GM21526 (cell line): Measurements from ENCODE around the gene GRID2IP.
"Not testable (repeated sequence)": the region's sequence is repeated elsewhere in the genome, so short reads cannot be mapped to it uniquely, and the experiment has no call there.

ENCODE experiments used
- ATAC-seq: cut with Tn5 transposase; IDR thresholded peaks from one replicate; pipeline ENCODE4 v1.9.1; 2021; ENCODE audit warnings: moderate library complexity; ENCODE audit not compliant: unreplicated experiment, low FRiP score

GRID2IP gene

DNA sequence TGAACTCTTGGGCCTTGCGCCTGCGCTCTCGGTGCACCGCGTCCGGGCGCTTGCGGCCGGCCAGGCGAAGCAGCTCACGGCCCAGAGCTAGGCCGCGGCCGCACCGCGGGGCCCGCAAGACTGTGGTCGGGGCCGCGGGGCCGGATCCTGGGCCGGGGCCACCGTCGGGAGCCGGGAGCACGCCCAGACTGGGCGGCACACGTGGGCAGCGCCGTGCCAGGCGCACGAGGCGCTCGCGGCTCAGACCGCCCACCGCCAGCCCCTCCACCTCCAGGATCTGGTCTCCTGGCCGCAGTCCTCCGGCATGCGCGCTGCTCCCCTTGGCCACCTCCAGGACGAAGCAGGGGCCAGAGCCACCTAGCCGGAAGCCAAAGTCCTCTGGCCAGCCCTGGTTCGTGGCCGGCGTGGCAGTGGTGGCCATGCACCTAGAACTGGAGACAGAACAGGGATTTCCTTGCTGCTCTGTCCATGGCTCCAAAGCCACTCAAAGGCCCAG is at the start of gene GRID2IP:
TSS of gene GRID2IP (minus strand) at position 446 of the 496 bp plus-strand sequence. CDS start at position 421, 25 bp downstream.
- ATAC-seq = no peak

DNA sequence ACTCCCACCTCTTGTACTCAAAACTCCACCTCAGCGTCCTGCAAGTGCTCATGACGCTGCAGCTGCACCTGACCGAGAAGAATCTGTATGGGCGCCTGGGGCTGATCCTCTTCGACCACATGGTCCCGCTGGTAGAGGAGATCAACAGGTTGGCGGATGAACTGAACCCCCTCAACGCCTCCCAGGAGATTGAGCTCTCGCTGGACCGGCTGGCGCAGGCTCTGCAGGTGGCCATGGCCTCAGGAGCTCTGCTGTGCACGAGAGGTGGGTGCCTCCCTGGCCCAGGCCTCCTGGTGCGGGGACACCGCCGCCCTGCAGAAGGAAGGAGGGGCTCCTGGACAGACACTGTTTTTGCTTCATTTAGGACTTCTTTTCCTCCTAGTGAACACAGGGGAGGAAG is 48.8 kb upstream of the GRID2IP start:
- no peak for ATAC-seq

DNA sequence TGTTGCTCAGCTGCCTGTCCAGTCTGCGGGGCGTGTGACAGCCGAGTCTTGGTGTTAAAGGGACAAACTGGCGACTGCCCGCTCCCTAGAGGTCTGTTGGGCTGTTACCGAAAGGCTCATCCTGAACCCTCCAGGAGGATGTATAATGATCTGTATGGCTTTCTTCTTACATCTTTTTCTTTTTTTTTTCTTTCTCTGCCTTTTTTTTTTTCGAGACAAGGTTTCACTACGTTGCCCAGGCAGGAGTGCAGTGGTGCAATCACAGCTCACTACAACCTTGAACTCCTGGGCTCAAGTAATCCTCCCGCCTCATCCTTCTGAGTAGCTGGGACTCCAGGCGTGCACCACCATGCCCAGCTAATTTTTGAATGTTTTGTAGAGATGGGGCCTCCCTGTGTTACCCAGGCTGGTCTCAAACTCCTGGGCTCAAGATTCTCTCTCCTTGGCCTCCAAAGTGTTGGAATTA is 39.4 kb upstream of the GRID2IP start:
- ATAC-seq = peak; percentile 25

DNA sequence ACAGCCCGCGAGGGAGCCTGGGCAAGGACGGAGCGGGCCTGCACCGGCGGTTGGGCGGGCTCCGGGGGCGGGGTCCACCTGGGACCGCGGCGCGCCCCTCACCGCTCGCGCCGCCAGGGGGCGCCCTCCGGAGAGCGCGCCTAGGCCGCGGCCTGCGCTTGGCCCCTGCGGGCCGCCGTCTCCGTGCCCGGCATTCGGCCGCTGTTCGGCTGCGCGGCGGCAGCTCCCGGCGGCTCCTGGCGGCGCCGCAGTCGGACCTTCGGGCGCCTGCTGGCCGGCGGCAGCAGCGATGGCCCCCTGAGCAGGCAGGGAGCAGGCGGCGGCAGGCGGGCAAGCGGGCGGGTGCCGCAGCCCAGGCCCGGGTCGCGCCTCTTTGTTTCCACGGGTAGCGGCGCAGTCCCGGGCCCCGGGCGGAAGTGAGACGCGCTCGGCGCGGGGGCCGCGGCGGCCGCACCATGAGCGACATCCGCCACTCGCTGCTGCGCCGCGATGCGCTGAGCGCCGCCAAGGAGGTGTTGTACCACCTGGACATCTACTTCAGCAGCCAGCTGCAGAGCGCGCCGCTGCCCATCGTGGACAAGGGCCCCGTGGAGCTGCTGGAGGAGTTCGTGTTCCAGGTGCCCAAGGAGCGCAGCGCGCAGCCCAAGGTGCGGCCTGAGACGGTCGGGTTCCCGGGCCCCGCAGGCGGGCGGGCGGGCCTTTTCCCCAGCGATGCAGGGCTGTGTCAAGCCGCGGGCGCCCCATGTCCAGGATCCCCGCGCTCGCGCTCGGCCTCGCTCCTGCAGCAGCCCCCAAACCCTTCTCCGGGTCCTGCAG is 38.8 kb upstream of the GRID2IP start, which contains the start of gene INTS15:
TSS of gene INTS15 (plus strand) at position 193 of the 816 bp plus-strand sequence. CDS start at position 456, 263 bp downstream.
- peak; percentile 76 for ATAC-seq

DNA sequence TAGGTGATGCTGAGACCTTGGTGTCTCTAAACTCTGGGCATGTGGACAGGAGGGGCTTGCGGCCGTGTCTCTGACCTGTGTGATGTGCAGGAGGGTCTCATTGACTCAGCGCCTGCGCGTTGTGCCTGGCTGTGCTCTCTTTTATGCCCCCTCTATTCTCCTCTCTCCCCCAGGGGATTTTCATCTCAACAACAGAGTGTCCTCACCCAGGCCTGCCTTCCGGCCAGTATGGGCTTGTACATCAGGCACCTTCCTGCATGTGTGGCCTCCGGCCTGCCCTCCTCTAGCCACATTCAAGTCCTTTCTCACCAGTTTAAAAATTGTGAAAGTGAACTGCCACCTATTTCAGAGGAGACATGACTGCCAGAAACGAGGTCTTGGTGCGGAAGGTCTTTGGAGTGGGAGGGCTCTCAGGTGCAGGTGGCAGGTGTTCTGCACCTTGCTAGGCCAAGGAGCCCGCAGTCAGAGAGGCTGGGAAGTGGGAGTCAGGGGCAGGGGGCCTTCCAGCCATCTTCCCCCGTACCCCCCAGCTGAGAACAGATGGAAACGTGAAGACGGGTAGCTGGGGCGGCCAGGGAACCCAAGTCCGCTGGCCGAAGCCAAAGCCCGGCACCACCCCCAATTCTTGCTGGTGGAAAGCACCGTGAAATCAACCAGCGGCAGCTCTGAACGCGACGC is 38.0 kb upstream of the GRID2IP start:
- no peak for ATAC-seq

DNA sequence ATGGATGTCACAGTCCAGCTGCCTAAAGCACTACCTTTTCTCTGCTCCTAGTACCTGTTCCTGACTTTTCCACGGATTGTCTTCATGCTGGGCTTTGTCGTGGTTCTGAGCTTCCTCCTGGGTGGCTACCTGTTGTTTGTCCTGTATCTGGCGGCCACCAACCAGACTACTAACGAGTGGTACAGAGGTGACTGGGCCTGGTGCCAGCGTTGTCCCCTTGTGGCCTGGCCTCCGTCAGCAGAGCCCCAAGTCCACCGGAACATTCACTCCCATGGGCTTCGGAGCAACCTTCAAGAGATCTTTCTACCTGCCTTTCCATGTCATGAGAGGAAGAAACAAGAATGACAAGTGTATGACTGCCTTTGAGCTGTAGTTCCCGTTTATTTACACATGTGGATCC is 37.3 kb upstream of the GRID2IP start:
- no peak for ATAC-seq

- ATAC-seq = not testable (repeated sequence)
Observed at GRCh38 chr7:6585746-6586432, 34.6 kb upstream of the GRID2IP start.

GRCh38 chr7:6579446-6579845 is 28.2 kb upstream of the GRID2IP start:
- no peak for ATAC-seq

DNA sequence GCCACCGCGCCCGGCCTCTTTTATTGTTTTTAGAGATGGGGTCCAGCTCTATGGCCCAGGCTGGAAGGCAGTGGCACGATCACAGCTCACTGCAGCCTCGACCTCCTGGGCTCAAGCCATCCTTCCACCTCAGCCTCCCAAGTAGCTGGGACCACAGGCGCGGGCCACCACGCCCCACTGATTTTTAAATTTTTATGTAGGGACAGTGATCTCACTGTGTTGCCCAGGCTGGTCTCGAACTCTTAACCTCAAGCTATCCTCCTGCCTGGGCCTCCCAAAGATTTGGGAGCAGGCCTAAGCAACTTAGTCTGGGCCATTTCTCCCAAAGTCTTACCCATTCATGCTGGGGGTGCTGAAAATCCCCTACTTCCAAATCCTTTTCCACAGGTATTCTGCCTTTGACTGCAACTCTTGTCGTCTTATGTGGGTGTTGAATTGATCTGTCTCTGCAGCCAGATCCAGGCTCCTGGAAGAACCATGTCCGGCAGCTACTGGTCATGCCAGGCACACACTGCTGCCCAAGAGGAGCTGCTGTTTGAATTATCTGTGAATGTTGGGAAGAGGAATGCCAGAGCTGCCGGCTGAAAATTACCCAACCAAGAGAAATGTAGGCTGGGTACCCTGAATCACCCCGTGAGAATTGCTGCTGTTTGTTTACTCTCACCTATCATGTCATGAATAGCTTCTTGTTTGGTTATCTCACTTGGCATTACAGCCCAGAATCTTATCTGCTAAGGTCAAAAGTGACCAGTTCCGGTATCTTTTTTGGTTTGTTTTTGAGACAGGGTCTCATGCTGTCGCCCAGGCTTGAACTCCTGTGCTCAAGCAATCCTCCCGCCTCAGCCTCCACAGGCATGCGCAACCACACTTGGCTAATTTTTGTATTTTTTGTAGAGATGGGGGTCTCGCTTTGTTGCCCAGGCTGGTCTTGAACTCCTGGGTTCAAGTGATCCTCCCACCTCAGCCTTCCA is 27.1 kb upstream of the GRID2IP start:
- no peak for ATAC-seq

GRCh38 chr7:6577369-6578113 is 26.3 kb upstream of the GRID2IP start, which contains the start of gene ZDHHC4:
TSS of gene ZDHHC4 (plus strand) at chr7:6577454. CDS start at chr7:6580562, 3,108 bp downstream.
- peak; percentile 98 for ATAC-seq

DNA sequence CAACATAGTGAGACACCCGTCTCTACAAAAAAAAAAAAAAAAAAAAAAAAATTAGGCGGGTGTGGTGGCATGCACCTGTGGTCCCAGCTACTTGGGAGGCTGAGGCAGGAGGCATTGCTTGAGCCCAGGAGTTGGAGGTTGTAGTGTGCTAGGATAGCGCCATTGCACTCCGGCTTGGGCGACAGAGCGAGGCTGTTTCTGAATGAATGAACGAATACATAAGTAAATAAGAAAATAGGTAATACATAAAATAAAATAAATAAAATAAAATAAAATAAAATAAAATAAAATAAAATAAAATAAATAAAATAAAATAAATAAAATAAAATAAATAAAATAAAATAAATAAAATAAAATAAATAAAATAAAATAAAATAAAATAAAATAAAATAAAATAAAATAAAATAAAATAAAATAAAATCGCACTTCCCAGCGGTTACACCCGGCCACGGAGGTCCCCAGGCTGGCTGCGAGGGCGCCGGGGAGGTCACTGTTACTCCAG is 25.7 kb upstream of the GRID2IP start:
- not testable (repeated sequence) for ATAC-seq

DNA sequence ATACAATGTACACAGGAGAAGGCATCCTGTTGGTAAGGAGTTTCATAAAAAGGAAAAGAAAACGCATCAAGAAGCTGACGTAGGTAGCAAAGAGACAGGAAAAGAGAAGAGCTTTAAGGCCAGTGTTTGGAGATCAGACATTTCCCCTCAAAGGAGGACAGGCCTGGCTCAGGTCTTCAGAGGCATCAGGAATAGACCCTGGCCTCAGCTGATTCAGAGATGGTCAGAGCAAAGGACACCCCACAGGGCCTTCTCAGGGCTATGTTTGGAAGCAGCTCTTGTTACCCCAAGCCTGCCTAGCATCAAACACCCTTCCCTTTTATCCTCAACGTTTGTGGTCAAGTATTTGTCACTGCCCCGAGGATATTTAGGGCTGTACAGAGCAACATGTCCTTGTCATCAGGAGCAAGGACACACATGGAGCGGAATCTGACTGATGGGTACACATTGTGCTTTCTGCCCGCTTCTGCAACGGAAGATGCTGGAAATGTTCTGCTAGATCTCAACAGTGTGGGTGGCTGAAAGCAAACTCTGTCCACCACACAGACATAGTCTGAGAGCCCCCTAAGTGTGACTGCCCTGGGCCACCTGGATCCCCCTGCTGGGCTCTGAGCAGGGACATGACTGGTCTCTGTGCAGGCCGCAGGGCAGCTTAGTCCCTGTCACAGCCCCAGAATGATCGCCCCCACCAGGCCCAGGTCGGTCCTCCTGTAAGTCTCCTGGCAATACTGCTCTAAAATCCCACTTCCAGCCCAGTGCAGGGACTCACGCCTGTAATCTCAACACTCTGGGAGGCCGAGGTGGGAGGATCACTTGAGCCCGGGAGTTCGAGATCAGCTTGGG is 25.0 kb upstream of the GRID2IP start:
- ATAC-seq = no peak

GRCh38 chr7:6575281-6576023 is 24.2 kb upstream of the GRID2IP start:
- ATAC-seq = no peak

GRCh38 chr7:6571160-6571779 is 20.0 kb upstream of the GRID2IP start:
- ATAC-seq = no peak

GRCh38 chr7:6567886-6568285 is 16.6 kb upstream of the GRID2IP start:
- no peak for ATAC-seq

GRCh38 chr7:6565655-6566054 is 14.4 kb upstream of the GRID2IP start:
- ATAC-seq = no peak
